SK-N-MC (cell line): ENCODE data around the gene ARHGEF26.

Source experiments
- EZH2 ChIP-seq: fragments of 200-600 bp; sonication (generic); IDR thresholded peaks from one replicate; pipeline ENCODE4 v1.6.1; 2017; ENCODE audit warnings: antibody characterized with exemption
- FOXP2 ChIP-seq: optimal IDR thresholded peaks from 2 replicates; pipeline ENCODE3; 2011; ENCODE audit warnings: mild to moderate bottlenecking, moderate library complexity; ENCODE audit not compliant: insufficient read depth; ENCODE audit errors: extremely low read length, control extremely low read depth
- POLR2AphosphoS5 ChIP-seq: IDR thresholded peaks from 2 replicates; pipeline ENCODE4 v1.6.1; 2012; ENCODE audit warnings: mild to moderate bottlenecking, low read depth, low read length, borderline replicate concordance

- TF ChIP-seq EZH2 (no peak), POLR2AphosphoS5 (no peak), FOXP2 (no peak)
Measured at GRCh38 chr3:154122552-154122911, 1.3 kb downstream of the ARHGEF26 start.
